Right forelimb (tissue), 1 donor: ENCODE measurements around the gene CSMD2.

Source experiments
- DNase-seq: peaks from one replicate; pipeline ENCODE4 v3.0.0-alpha.2; 2018

CSMD2 gene

GRCh38 chr1:33575324-33575879 lies 589.6 kb downstream of the CSMD2 start:
- no peak for DNase-seq

- DNase-seq, result no peak
These were observed 591.4 kb downstream of the CSMD2 start for GRCh38 chr1:33573661-33574060.

- no peak for DNase-seq
These were observed 592.6 kb downstream of the CSMD2 start for GRCh38 chr1:33572387-33572786.

- no peak for DNase-seq
These were observed 595.7 kb downstream of the CSMD2 start for GRCh38 chr1:33569331-33569730.

GRCh38 chr1:33563699-33564098 lies 601.3 kb downstream of the CSMD2 start:
- DNase-seq, result no peak

GRCh38 chr1:33562563-33562962 lies 602.5 kb downstream of the CSMD2 start:
- DNase-seq, result no peak

- DNase-seq, result no peak
These were observed 603.5 kb downstream of the CSMD2 start for GRCh38 chr1:33561576-33561975.

- DNase-seq, result no peak
These were observed 604.4 kb downstream of the CSMD2 start for GRCh38 chr1:33560680-33561079.

GRCh38 chr1:33548721-33549120 lies 616.3 kb downstream of the CSMD2 start:
- DNase-seq, result no peak

GRCh38 chr1:33548319-33548718 lies 616.7 kb downstream of the CSMD2 start:
- DNase-seq, result no peak

- no peak for DNase-seq
These were observed 617.5 kb downstream of the CSMD2 start for GRCh38 chr1:33547576-33547975.

GRCh38 chr1:33541966-33542365 lies 623.1 kb downstream of the CSMD2 start:
- DNase-seq, result no peak

- DNase-seq, result no peak
These were observed 627.1 kb downstream of the CSMD2 start for GRCh38 chr1:33537885-33538284.

GRCh38 chr1:33535334-33535733 lies 629.7 kb downstream of the CSMD2 start:
- DNase-seq, result no peak

- DNase-seq, result no peak
These were observed 632.1 kb downstream of the CSMD2 start for GRCh38 chr1:33532936-33533335.

GRCh38 chr1:33532250-33532649 lies 632.8 kb downstream of the CSMD2 start:
- DNase-seq, result no peak

GRCh38 chr1:33529957-33530356 lies 635.1 kb downstream of the CSMD2 start:
- no peak for DNase-seq

GRCh38 chr1:33527934-33528333 lies 637.1 kb downstream of the CSMD2 start:
- DNase-seq, result no peak

GRCh38 chr1:33524586-33524985 lies 640.4 kb downstream of the CSMD2 start:
- DNase-seq, result no peak

GRCh38 chr1:33519240-33519884 lies 645.7 kb downstream of the CSMD2 start:
- no peak for DNase-seq

- no peak for DNase-seq
These were observed 647.3 kb downstream of the CSMD2 start for GRCh38 chr1:33517596-33518250.

- no peak for DNase-seq
These were observed 648.0 kb downstream of the CSMD2 start for GRCh38 chr1:33516891-33517567.

GRCh38 chr1:33516428-33516827 lies 648.6 kb downstream of the CSMD2 start:
- DNase-seq, result no peak

- DNase-seq, result no peak
These were observed 649.4 kb downstream of the CSMD2 start for GRCh38 chr1:33515607-33516006.
